H9 (cell line): ENCODE measurements around the gene ZNF821. TPM values are rescaled to one million over a fixed set of nuclear protein-coding genes. Genes with fewer than 3 reads are reported as not detected.

ENCODE experiments used
- DNase-seq: peaks from one replicate; pipeline ENCODE4 v3.0.0-alpha.2; 2017
- H2AFZ ChIP-seq: one replicate; pipeline ENCODE4 v1.6.1; 2013; ENCODE audit warnings: mild to moderate bottlenecking, low read length, control low read depth, moderate library complexity
- H2AK5ac ChIP-seq: 2 replicates; pipeline ENCODE4 v1.6.1; 2013; ENCODE audit warnings: low read length, control low read depth, mixed read lengths; ENCODE audit not compliant: insufficient read length
- H2BK120ac ChIP-seq: one replicate; pipeline ENCODE4 v1.6.1; 2013; ENCODE audit warnings: low read depth, mild to moderate bottlenecking, low read length, control low read depth, inconsistent platforms; ENCODE audit not compliant: poor library complexity, severe bottlenecking
- H2BK12ac ChIP-seq: 2 replicates; pipeline ENCODE4 v1.6.1; 2013; ENCODE audit warnings: low read length, control low read depth, mixed read lengths, low read depth; ENCODE audit not compliant: insufficient read length
- H2BK15ac ChIP-seq: 2 replicates; pipeline ENCODE4 v1.6.1; 2013; ENCODE audit warnings: low read depth, low read length, control low read depth
- H2BK20ac ChIP-seq: one replicate; pipeline ENCODE4 v1.6.1; 2013; ENCODE audit warnings: low read depth, mild to moderate bottlenecking, low read length, control low read depth, inconsistent platforms; ENCODE audit not compliant: poor library complexity, severe bottlenecking
- H2BK5ac ChIP-seq: 2 replicates; pipeline ENCODE4 v1.6.1; 2013; ENCODE audit warnings: low read length, control low read depth, mixed read lengths; ENCODE audit not compliant: insufficient read length
- H3K14ac ChIP-seq: 2 replicates; pipeline ENCODE4 v1.6.1; 2013; ENCODE audit warnings: low read length, control low read depth; ENCODE audit not compliant: insufficient read depth
- H3K18ac ChIP-seq: 2 replicates; pipeline ENCODE4 v1.6.1; 2013; ENCODE audit warnings: low read depth, mild to moderate bottlenecking, mixed read lengths, low read length, control low read depth; ENCODE audit not compliant: insufficient read length
- H3K23ac ChIP-seq: 2 replicates; pipeline ENCODE4 v1.6.1; 2013; ENCODE audit warnings: low read length, control low read depth, mixed read lengths, low read depth; ENCODE audit not compliant: insufficient read length
- H3K23me2 ChIP-seq: 2 replicates; pipeline ENCODE4 v1.6.1; 2013; ENCODE audit warnings: low read depth, mild to moderate bottlenecking, mixed read lengths, low read length, control low read depth; ENCODE audit not compliant: insufficient read length, poor library complexity, severe bottlenecking
- H3K27ac ChIP-seq: 2 replicates; pipeline ENCODE4 v1.5.1; 2013; ENCODE audit warnings: low read length, control low read depth, mixed read lengths, low read depth; ENCODE audit not compliant: insufficient read length
- H3K27me3 ChIP-seq: 2 replicates; pipeline ENCODE4 v1.6.1; 2013; ENCODE audit warnings: low read length, control low read depth, inconsistent platforms; ENCODE audit not compliant: insufficient read depth
- H3K4ac ChIP-seq: 2 replicates; pipeline ENCODE4 v1.6.1; 2013; ENCODE audit warnings: low read depth, mild to moderate bottlenecking, control low read depth, inconsistent platforms, low read length, moderate library complexity
- H3K4me1 ChIP-seq: 2 replicates; pipeline ENCODE4 v1.6.1; 2013; ENCODE audit warnings: low read length, control low read depth, inconsistent platforms; ENCODE audit not compliant: insufficient read depth
- H3K4me2 ChIP-seq: 2 replicates; pipeline ENCODE4 v1.6.1; 2013; ENCODE audit warnings: low read length, control low read depth, mixed read lengths; ENCODE audit not compliant: insufficient read length, insufficient read depth
- H3K56ac ChIP-seq: 2 replicates; pipeline ENCODE4 v1.6.1; 2013; ENCODE audit warnings: low read depth, mild to moderate bottlenecking, mixed read lengths, low read length, control low read depth; ENCODE audit not compliant: insufficient read length
- H3K79me1 ChIP-seq: 2 replicates; pipeline ENCODE4 v1.6.1; 2013; ENCODE audit warnings: low read depth, mild to moderate bottlenecking, moderate library complexity, low read length, control low read depth, inconsistent platforms; ENCODE audit not compliant: insufficient read depth, poor library complexity, severe bottlenecking
- H3K79me2 ChIP-seq: 2 replicates; pipeline ENCODE4 v1.6.1; 2013; ENCODE audit warnings: low read length, control low read depth, inconsistent platforms; ENCODE audit not compliant: insufficient read depth
- H3K9ac ChIP-seq: 2 replicates; pipeline ENCODE4 v1.6.1; 2013; ENCODE audit warnings: low read length, control low read depth, mixed read lengths; ENCODE audit not compliant: insufficient read length; ENCODE audit errors: extremely low read depth
- H3K9me3 ChIP-seq: one replicate; pipeline ENCODE4 v1.6.1; 2013; ENCODE audit warnings: low read depth, low read length, inconsistent platforms; ENCODE audit not compliant: control insufficient read depth
- H3T11ph ChIP-seq: one replicate; pipeline ENCODE4 v1.6.1; 2013; ENCODE audit warnings: mild to moderate bottlenecking, low read length, control low read depth, inconsistent platforms
- H4K20me1 ChIP-seq: one replicate; pipeline ENCODE4 v1.6.1; 2013; ENCODE audit not compliant: control insufficient read depth, insufficient read length, insufficient read depth
- H4K5ac ChIP-seq: 2 replicates; pipeline ENCODE4 v1.6.1; 2013; ENCODE audit warnings: low read depth, mild to moderate bottlenecking, mixed read lengths, low read length, control low read depth; ENCODE audit not compliant: insufficient read length
- H4K8ac ChIP-seq: replicated peaks from 2 replicates; pipeline ENCODE4 v1.6.1; 2013; ENCODE audit warnings: low read length, control low read depth, mixed read lengths, low read depth; ENCODE audit not compliant: insufficient read length
- H4K91ac ChIP-seq: 2 replicates; pipeline ENCODE4 v1.6.1; 2013; ENCODE audit warnings: low read depth, mild to moderate bottlenecking, moderate library complexity, mixed read lengths, low read length, control low read depth; ENCODE audit not compliant: insufficient read length
- H3K27ac Mint-ChIP-seq, 3 experiments: 2 replicates in 2 of 3; 3 replicates in 1 of 3; pipeline ENCODE4 v1.8.0; 2020 to 2021; ENCODE audit warnings: mixed read lengths in 3 of 3, mild to moderate bottlenecking in 1 of 3, moderate library complexity in 1 of 3
- H3K27me3 Mint-ChIP-seq: 2 replicates; pipeline ENCODE4 v1.8.0; 2021; ENCODE audit warnings: low read depth, mild to moderate bottlenecking, moderate library complexity, mixed read lengths
- H3K36me3 Mint-ChIP-seq, 3 experiments: 2 replicates in 2 of 3; 3 replicates in 1 of 3; pipeline ENCODE4 v1.8.0; 2020 to 2021; ENCODE audit warnings: low read depth in 3 of 3, mixed read lengths in 3 of 3; ENCODE audit not compliant: insufficient read depth in 1 of 3
- H3K4me1 Mint-ChIP-seq, 2 experiments: 2 replicates each; pipeline ENCODE4 v1.8.0; 2020; ENCODE audit warnings: mixed read lengths in 2 of 2
- H3K4me3 Mint-ChIP-seq, 2 experiments: 2 replicates in 1 of 2; 3 replicates in 1 of 2; pipeline ENCODE4 v1.8.0; 2020 to 2021; ENCODE audit warnings: mild to moderate bottlenecking in 2 of 2, mixed read lengths in 2 of 2, moderate library complexity in 1 of 2
- H3K9me3 Mint-ChIP-seq, 2 experiments: 2 replicates in 1 of 2; 3 replicates in 1 of 2; pipeline ENCODE4 v1.8.0; 2020; ENCODE audit warnings: mild to moderate bottlenecking in 2 of 2, mixed read lengths in 2 of 2, moderate library complexity in 1 of 2
- CTCF ChIP-seq: fragments of 200-600 bp; sonication (generic); conservative IDR thresholded peaks from 3 replicates; pipeline ENCODE4 v1.8.0; 2021; ENCODE audit warnings: antibody characterized with exemption, mild to moderate bottlenecking
- WGBS: extraction: QIAGEN DNeasy Blood & Tissue Kit; methylation state at CpG from one replicate; pipeline ENCODE4 v1.1.7; 2013; ENCODE audit warnings: missing lambda C conversion rate, low lambda C conversion rate, mixed read lengths; ENCODE audit not compliant: insufficient read length; ENCODE audit errors: extremely low coverage; 5-methylcytosine and 5-hydroxymethylcytosine counted together
- total RNA-seq: library from RNA; stranded (reverse); gene quantifications from 2 replicates; pipeline ENCODE4 v1.2.1, GENCODE V29; 2021

ZNF821 gene
- total RNA-seq, 1 experiment from 2014 or later = 12.5 TPM

- H3K4me1 ChIP-seq = no peaks in the 10 kb centered on the region
- 100% methylated on average over 1 of the region's 5 CpGs for WGBS
- H4K8ac ChIP-seq = no peak overlapping the region
- no peak for TF ChIP-seq CTCF
- Mint-ChIP-seq H3K9me3 (no peaks in the 10 kb centered on the region), H3K27me3 (no peaks in the 10 kb centered on the region), H3K4me1 (peaks cover 13 to 15% of the 10 kb centered on the region in 2 experiments), H3K4me3 (no peak overlapping the region), H3K27ac (no peak overlapping the region), H3K36me3 (peaks cover 9 to 26% (median 20%) of the 10 kb centered on the region in 3 experiments)
- peaks cover 59% of the 10 kb centered on the region for H3K79me2 ChIP-seq
- H3K79me1 ChIP-seq = no peaks in the 10 kb centered on the region
- no peak overlapping the region for H3K56ac ChIP-seq
- H3K14ac ChIP-seq = no peak overlapping the region
- H3K9ac ChIP-seq = no peak overlapping the region
- H3K18ac ChIP-seq = no peak overlapping the region
- H3K23ac ChIP-seq = no peak overlapping the region
- no peaks in the 10 kb centered on the region for H3K23me2 ChIP-seq
- H2BK20ac ChIP-seq = no peak overlapping the region
- no peaks in the 10 kb centered on the region for H3K27me3 ChIP-seq
- no peak overlapping the region for H3T11ph ChIP-seq
- no peak overlapping the region for H2BK120ac ChIP-seq
- H3K9me3 ChIP-seq = no peaks in the 10 kb centered on the region
- no peak overlapping the region for H4K91ac ChIP-seq
- no peaks in the 10 kb centered on the region for H4K20me1 ChIP-seq
- no peak overlapping the region for H2BK15ac ChIP-seq
- no peak for DNase-seq
- no peak overlapping the region for H2BK5ac ChIP-seq
- no peak overlapping the region for H2AK5ac ChIP-seq
- H3K4me2 ChIP-seq = no peak overlapping the region
- no peak overlapping the region for H2BK12ac ChIP-seq
- H3K4ac ChIP-seq = no peak overlapping the region
- H2AFZ ChIP-seq = no peak overlapping the region
- H4K5ac ChIP-seq = no peak overlapping the region
- H3K27ac ChIP-seq = no peak overlapping the region
Observed at GRCh38 chr16:71902656-71903365, 18.8 kb upstream of the ZNF821 start.
